GM19467 (cell line): ENCODE results near the gene LPO.

Experiments
- ATAC-seq: cut with Tn5 transposase; IDR thresholded peaks from one replicate; pipeline ENCODE4 v1.9.1; 2021; ENCODE audit warnings: mild to moderate bottlenecking, moderate library complexity; ENCODE audit not compliant: unreplicated experiment

Gene LPO

GRCh38 chr17:58315750-58316149 lies 77.4 kb downstream of the LPO start:
- ATAC-seq, result no peak

DNA sequence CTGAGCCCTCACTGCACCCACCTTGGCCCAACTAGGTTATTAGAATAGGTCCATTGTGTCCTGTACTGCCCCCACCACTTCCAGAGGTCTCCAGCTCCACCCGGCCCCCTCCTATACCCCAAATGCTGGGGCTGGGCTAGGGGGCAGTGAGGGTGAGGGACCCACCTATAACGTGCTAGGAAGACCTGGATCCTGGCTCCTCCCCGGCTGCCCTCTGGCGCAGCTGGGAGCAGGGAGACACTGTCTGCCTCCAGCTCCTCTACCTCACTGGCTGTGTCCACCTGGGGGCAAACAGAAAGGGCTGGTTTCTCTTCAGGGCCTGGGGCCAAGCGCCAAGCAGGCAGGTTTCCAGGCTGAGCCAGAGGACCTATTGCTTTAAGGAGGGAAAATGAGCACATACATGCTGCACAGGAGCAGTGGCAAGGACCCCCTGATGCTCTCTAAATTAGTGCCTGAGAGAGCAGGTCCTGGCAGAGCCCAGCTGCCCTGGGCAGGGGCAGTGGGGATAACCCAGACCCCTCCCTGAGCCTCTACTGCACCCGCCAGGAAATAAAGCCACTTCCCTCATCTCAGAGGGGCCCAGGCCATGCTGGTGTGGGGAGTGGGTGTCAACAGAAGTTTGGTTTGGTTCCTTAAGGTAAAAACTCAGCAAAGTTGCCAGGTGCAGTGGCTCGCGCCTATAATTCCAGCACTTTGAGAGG lies 78.0 kb downstream of the LPO start:
- no peak for ATAC-seq

DNA sequence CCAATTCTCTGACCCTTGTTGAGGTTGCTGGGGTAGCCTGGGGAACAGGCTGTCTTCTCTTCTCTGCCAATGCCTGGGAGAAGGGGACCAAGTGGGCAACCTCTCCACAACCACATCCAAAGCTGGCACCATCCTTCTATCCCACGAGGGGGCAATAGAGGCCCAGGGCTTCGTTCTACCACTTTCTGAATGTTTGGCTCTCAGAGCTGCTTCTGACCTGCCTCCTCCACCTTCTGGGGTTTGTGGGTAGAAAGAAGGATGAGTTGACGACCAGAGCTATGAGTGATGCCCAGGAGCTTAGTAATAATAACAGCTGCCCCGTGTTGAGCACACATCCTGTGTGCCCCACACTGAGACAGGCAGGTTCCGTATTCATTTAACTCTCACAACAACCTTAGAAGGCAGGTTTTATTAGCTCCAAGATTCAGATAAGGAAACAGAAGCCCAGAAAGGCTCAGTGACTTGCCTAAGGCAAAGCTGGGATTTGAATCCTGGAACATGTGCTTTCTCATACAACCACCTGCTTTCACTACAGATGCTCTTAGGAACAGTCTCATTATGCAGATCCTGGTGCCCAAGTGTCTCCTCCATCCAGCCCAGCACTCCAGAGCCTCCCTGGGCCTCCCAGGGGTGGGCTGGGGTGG lies 79.2 kb downstream of the LPO start:
- ATAC-seq, result no peak

- no peak for ATAC-seq
Measured at GRCh38 chr17:58318065-58318481, 79.7 kb downstream of the LPO start.
